ENCODE measurements around the gene AMN. TPM values are rescaled to one million over a fixed set of nuclear protein-coding genes. Genes with fewer than 3 reads are reported as not detected.

AMN gene
- total and polyA plus RNA-seq, 2 donors from 2014 or later = 58.0 to 121 TPM

DNA sequence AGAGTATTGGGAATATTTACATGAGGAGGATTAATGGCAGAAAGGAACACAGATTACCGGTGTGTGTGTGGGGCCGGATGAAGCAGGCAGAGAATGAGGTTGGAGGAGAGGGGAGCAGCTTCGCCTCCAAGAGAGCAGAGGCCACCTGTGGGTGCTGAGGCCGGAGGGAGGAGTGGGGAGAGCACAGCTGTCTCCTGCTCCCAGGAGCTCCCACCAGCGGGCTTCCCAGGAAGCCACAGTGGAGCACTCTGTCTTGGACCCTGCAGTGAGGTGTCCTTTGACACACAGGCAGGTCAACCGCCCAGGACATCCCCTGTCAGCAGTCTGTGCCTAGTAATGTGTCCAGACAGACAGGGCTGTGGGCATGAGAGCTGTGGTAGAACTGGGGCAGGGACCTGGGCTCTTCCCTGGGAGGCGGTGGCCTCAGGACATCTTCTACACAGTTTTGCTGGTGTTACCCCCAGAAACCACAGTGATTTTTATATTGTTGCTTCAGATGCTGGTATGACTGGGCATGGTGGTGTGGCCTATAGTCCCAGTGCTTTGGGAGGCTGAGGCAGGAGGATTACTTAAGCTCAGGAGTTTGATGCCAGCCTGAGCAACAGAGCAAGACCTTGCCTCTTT is 18.5 kb upstream of the AMN start:
- Histone ChIP-seq H3K9me3 (ENCODE audit: control insufficient read depth in 2 of 3, insufficient read depth in 1 of 3, low read length in 3 of 3) (no peaks in the 10 kb centered on the region), H3K9ac (ENCODE audit: low read length in 3 of 3) (no peak overlapping the region), H3K4me3 (ENCODE audit: low read length in 3 of 3) (no peak overlapping the region), H3K4me1 (ENCODE audit: control insufficient read depth in 2 of 3, insufficient read depth in 2 of 3, low read depth in 1 of 3, low read length in 3 of 3) (no peaks in the 10 kb centered on the region), H3K36me3 (ENCODE audit: control insufficient read depth in 2 of 3, insufficient read depth in 3 of 3, low read length in 3 of 3) (peaks cover 2 to 4% (median 2%) of the 10 kb centered on the region in 3 donors), H3K27me3 (ENCODE audit: control insufficient read depth, insufficient read depth, low read length) (no peaks in the 10 kb centered on the region), H3K27ac (ENCODE audit: low read depth in 2 of 2, low read length in 2 of 2) (no peak overlapping the region)
- TF ChIP-seq, protein P1, sequence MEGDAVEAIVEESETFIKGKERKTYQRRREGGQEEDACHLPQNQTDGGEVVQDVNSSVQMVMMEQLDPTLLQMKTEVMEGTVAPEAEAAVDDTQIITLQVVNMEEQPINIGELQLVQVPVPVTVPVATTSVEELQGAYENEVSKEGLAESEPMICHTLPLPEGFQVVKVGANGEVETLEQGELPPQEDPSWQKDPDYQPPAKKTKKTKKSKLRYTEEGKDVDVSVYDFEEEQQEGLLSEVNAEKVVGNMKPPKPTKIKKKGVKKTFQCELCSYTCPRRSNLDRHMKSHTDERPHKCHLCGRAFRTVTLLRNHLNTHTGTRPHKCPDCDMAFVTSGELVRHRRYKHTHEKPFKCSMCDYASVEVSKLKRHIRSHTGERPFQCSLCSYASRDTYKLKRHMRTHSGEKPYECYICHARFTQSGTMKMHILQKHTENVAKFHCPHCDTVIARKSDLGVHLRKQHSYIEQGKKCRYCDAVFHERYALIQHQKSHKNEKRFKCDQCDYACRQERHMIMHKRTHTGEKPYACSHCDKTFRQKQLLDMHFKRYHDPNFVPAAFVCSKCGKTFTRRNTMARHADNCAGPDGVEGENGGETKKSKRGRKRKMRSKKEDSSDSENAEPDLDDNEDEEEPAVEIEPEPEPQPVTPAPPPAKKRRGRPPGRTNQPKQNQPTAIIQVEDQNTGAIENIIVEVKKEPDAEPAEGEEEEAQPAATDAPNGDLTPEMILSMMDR (IDR thresholded peaks at IDR 0.05; ENCODE audit: borderline replicate concordance, extremely low read depth, insufficient read depth) = no peak
- DNase-seq (no peak), FAIRE-seq (no peak)
- intact Hi-C loops (cut with DNase I) = no loop called here

DNA sequence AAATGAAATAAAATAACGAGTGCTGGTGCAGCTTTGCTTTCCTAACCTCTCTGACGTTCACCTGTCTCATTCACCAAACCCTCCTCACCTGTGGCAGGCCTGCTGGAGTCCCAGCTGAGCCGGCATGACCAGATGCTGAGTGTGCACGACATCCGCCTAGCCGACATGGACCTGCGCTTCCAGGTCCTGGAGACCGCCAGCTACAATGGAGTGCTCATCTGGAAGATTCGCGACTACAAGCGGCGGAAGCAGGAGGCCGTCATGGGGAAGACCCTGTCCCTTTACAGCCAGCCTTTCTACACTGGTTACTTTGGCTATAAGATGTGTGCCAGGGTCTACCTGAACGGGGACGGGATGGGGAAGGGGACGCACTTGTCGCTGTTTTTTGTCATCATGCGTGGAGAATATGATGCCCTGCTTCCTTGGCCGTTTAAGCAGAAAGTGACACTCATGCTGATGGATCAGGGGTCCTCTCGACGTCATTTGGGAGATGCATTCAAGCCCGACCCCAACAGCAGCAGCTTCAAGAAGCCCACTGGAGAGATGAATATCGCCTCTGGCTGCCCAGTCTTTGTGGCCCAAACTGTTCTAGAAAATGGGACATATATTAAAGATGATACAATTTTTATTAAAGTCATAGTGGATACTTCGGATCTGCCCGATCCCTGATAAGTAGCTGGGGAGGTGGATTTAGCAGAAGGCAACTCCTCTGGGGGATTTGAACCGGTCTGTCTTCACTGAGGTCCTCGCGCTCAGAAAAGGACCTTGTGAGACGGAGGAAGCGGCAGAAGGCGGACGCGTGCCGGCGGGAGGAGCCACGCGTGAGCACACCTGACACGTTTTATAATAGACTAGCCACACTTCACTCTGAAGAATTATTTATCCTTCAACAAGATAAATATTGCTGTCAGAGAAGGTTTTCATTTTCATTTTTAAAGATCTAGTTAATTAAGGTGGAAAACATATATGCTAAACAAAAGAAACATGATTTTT is 17.1 kb upstream of the AMN start:
- Histone ChIP-seq H3K9me3 (ENCODE audit: control insufficient read depth in 2 of 3, insufficient read depth in 1 of 3, low read length in 3 of 3) (no peaks in the 10 kb centered on the region), H3K4me1 (ENCODE audit: control insufficient read depth in 2 of 3, insufficient read depth in 2 of 3, low read depth in 1 of 3, low read length in 3 of 3) (no peaks in the 10 kb centered on the region)
- no peak for DNase-seq

DNA sequence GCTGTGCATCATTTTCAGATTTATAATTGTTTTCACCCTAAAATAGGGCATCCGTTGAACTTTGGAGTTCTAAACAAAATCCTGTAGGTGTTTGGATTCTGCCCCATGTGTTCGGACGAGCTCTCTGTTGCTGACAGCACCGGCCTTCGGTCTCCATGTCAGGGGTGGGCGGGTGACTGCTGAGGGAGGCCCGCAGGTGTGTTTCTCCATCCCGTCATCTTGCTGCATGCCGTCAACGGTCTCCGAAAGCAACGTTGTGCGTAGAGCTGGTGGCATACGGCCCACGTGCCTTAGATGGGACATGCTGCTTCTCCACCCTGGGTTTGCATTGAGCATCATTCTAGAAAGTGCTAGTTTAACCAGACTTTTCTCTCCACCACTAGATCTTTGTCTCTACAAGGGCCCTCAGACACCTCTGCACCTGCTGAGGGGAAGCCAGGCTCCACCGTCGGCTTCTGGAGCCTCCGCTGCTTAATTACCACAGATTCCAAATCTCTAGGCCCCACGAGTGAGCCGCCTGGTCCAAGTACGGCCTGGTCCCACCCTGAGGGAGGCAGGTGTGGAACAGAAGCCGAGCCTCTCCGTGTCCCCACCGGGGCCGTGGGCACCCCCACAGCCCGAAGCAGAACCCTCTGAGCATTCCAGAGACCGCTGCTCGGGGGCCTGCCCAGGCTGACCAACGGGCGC is 15.7 kb upstream of the AMN start:
- TF ChIP-seq, protein P1 (IDR thresholded peaks at IDR 0.05; ENCODE audit: borderline replicate concordance, extremely low read depth, insufficient read depth) = no peak
- intact Hi-C loops (cut with DNase I) = no loop called here
- no peaks in the 10 kb centered on the region for H3K4me1 ChIP-seq (ENCODE audit: control insufficient read depth in 2 of 3, insufficient read depth in 2 of 3, low read depth in 1 of 3, low read length in 3 of 3)
- DNase-seq (peak in 1 of 5 donors; percentile 22), FAIRE-seq (no peak)
- H3K27me3 ChIP-seq (ENCODE audit: control insufficient read depth, insufficient read depth, low read length) = no peaks in the 10 kb centered on the region
- no peak overlapping the region for H3K9ac ChIP-seq (ENCODE audit: low read length in 3 of 3)
- H3K9me3 ChIP-seq (ENCODE audit: control insufficient read depth in 2 of 3, insufficient read depth in 1 of 3, low read length in 3 of 3) = no peaks in the 10 kb centered on the region
- H3K4me3 ChIP-seq (ENCODE audit: low read length in 3 of 3) = no peak overlapping the region
- peaks cover 2 to 4% (median 2%) of the 10 kb centered on the region in 3 donors for H3K36me3 ChIP-seq (ENCODE audit: control insufficient read depth in 2 of 3, insufficient read depth in 3 of 3, low read length in 3 of 3)
- H3K27ac ChIP-seq (ENCODE audit: low read depth in 2 of 2, low read length in 2 of 2) = no peak overlapping the region

More for the DNA sequence above, 17.1 kb upstream of the AMN start:
- no peak overlapping the region for H3K27ac ChIP-seq (ENCODE audit: low read depth in 2 of 2, low read length in 2 of 2)
- peaks cover 2 to 4% (median 2%) of the 10 kb centered on the region in 3 donors for H3K36me3 ChIP-seq (ENCODE audit: control insufficient read depth in 2 of 3, insufficient read depth in 3 of 3, low read length in 3 of 3)
- FAIRE-seq = no peak
- no peaks in the 10 kb centered on the region for H3K27me3 ChIP-seq (ENCODE audit: control insufficient read depth, insufficient read depth, low read length)
- intact Hi-C loops (cut with DNase I) = no loop called here
- TF ChIP-seq, protein P1 (IDR thresholded peaks at IDR 0.05; ENCODE audit: borderline replicate concordance, extremely low read depth, insufficient read depth) = no peak
- no peak overlapping the region for H3K4me3 ChIP-seq (ENCODE audit: low read length in 3 of 3)
- H3K9ac ChIP-seq (ENCODE audit: low read length in 3 of 3) = no peak overlapping the region

Data from kidney (tissue), 14 donors.